Fibroblast of gingiva (primary cell): ENCODE data around the gene MYO15A.

Source experiments
- DNase-seq: peaks from one replicate; pipeline ENCODE4 v3.0.0-alpha.2; 2011; ENCODE audit warnings: low read depth

Gene MYO15A

DNA sequence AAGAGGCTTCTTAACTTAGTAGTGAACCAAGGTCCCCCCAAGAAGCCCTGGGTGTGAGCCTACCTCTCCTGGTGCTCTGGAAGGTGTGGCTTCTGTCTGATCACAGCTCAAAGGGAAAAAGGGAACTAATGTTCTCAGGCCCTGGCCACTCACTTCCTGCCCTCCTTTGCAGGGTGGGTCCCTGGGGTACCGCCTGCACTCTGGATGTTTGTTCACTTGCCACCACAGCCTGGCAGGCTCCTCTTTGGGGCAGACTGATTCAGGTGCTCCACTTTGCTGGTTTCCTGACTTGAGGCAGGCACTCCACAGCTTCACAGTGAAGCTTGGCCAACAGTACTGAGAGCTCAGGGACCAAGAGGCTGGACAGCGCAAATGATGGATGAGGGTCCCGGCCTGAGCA is 5.9 kb upstream of the MYO15A start:
- no peak for DNase-seq

DNA sequence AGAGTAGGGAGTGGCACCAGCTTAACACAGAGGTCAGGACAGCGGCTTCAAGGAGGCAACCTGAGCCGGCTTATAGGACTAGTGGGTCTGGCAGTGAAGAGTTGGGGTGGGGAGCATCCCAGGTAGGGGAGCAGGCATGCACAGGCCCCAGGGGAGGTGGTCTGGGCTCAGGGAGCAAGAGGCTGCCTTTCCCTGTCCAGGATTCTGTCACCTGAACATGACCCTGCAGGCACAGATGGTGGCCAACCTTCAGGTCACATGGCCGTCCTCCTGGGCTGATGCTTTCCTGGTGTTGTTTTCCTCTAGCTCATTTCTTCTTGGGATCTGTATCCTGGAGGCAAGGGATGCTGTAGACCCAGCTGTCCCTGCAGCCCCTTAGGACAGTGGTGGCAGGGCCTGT is 3.5 kb upstream of the MYO15A start:
- DNase-seq = no peak

DNA sequence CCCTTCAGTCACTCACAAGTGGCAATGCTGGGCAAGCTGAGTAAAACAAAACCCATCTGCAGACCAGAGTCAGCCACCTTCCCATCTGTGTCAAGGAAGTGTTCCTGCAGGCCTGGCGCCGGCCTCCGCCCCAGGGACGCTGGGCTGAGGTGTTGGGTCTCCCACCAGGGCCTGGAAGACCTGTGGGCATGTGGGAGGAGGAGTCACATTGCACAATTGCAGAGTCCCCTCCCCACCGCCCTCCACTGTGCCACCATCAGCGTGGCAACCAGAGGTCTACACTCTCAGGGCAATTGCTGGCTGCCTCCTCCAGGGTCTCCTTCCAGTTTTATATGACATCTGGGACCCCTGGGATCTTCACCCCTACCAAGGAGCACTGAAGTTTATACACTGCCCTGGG is 3.0 kb upstream of the MYO15A start:
- no peak for DNase-seq

DNA sequence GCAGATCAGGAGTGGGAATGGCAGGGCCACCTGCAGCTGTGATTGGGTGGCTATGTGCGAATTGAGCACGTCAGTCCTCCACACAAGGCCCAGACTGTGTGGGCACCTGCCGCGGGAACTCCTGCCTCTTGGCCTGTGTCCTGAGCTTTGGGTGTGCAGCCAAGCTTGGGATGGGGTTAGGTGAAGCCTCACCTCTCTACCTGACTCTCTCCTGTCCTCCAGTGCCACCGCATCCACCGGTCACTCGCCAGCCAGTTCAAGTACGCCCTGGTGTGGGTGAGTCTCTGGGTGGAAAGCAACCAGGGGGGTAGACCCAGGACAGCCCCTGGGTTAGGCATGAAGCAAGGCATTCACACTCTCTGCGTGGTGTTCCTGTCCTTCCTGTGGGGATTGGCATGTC is 2.3 kb upstream of the MYO15A start:
- DNase-seq = no peak

DNA sequence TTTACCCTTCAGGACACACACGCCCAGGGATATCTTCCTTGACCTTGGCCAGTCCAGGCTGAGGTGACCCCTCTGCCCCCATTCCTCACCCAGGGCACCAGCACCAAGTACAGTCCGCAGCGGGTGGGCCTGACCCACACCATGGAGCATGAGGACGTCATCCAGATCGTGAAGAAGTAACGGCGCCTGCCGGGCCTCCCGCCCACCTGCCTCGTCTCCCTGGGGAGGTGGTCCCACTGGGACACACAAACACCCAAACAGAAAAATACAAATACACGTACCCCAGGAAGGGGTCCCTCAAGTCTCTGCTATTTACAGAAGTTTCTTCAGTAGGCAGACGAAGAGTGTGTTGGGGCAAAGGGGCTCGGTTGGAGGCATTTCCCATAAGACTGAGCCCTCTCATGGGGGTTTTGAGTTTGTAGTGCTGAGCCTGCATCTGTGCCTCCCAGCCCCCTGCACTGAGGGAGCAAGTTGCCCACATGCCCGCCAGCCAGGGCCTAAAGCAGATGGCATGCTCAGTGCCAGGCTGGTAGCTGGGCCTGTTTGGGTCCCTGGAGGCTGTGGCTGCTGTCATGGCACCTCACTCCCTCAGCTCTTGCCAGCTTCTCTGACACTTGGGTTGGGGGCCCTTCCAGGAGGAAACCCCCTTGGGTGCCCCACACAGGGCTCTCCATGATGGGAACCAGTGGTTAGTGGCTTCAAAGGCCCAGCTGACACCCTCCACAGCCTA is 1.3 kb upstream of the MYO15A start:
- no peak for DNase-seq

DNA sequence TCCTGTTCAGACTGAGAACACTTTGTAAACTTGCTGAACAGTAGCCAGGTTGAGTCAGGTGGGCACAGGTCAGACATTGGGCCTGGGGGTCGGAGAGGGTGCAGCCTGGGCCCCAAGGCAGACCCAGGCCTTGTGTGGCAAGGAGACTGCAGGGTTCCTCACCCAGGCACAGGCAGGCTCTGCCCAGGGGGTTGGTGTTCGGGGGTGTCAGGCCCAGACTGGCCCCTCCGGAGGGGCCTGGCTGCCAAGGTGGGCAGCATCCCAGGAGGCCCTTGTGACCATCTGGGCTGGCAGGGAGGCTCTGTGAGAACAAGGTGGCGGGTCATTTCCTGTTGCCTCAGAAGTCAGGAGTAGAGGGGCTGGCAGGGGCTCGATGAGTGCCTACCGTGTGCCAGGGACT is 585 bp upstream of the MYO15A start:
- DNase-seq = no peak

DNA sequence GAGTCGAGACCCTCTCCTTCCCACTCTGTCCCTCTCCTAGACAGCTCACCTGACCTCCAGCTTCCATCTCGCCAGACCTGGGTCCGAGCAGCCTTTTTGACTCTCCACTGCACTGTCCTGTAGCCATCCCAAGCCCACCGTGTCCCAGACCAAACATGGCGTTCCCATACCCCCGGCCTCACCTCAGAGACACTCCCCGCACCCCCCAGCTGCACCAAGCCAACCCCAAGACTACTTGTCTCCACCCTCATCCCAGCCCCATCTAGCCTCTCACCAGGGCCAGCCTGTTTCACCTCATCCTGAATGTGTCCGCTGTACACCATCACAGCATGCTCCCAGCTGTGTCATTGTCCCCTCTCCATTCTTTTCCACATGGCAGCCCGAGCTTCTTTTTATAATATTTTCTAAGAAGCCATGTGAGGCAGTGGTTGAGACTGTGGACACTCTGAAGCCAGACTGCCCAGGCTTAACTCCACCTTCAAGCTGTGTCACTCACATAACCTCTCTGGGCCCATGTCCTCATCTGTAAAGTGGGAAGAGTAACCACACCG is 1.5 kb downstream of the MYO15A start:
- no peak for DNase-seq

DNA sequence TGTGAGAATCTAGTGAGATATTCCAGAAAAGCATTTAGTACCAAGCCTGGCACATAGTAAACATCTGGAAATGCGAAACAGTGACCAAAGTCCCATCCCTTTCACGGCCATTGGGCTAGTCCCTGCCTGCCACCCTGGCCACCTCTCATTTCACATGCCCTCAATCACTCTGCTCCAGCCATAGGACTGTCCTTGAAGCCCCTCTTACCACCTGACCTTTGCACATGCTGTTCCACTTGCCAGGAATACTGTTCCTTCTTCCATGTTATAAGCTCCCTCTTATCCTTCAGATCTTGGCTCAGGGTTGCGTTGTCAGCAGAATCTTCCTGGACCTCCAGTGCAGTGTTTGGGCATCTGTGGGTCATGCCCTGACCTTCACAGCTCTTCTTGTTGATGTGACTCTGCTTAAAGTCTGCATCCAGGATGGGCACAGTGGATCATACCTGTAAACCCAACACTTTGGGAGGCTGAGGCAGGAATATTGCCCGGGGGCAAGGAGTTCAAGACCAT is 2.1 kb downstream of the MYO15A start:
- no peak for DNase-seq

DNA sequence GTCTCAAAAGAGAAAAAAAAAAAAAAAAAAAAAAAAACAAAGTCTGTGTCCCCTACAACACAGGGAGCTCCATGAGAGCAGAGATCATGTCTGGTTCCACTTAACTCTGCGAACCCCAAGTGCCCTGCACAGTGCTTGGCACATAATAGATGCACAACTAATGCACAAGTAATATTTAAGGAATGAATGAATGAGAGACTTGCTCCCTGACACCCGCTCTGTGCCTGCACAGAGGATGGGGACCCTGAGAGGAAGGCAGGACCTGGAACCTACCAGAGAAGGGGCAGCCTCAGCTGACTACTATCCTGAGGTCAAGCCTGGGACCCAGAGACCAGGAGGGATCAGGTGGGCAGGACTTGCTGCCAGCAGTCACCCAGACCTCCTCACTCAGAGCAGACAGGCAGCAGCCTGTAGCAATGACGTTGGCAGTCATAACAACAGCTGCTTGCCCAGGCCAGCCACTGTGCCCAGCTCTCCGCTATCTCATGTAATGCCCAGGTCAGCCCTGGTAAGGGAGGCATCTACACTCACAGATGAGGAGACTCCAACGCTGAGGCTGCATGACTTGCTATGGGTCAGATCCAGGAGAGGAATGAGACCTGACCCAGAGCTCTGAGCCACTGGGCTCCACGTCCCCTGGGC is 2.9 kb downstream of the MYO15A start:
- no peak for DNase-seq

DNA sequence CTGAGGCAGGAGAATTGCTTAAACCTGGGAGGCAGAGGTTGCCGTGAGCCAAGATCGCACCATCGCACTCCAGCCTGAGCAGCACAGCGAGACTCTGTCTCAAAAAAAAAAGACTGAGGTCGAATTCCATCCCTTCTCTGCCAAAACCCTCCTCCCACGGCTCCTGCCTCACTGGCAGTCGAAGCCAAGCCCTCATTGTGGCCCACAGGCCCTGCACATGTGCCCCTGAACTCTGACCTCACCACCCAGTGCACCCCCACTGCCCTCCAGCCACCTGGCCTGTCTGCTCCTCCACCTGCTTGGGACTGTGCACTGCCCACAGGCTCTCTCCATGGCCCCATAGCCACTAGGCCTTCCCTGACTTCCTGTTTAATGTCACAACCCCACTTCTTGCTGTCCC is 7.0 kb downstream of the MYO15A start:
- DNase-seq = no peak

DNA sequence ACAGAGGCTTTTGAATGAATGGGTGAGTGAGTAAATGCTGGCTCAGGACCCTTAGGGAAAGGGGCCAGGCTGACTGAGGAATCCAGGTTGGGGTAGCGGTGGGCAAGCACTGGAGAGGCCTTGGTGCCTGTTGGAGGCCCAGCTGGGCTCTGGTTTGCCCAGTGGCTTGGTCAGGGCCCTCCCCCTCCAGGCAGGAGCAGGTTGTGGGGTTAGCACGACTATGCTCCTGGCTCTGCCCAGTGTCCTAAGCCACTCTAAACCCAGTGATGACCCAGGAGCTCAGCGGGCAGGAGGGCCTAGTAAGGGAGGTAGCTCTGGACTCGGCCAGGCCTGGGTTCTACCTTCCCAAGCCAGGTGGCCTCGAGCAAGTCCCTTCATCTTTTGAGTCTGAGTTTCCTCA is 7.5 kb downstream of the MYO15A start:
- no peak for DNase-seq

DNA sequence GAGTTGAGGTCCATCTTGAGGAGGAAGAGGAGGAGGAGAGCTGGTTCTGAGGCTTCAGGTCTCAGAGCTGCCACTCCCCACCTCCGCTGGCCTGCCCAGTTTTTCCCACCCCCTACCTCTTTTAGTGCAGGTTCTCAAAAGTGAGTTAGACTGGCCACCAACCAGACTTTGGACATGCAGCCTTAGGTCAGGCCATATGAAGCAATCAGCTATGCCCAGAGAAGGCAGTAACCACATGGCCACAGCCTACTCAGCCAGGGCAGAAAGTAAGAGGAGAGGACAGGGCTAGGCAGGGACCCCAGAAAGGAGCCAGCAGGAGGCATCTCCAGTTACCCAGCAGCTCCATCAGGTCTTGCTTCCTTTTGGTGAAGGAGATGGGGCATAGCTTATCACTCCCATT is 9.0 kb downstream of the MYO15A start:
- DNase-seq = no peak

DNA sequence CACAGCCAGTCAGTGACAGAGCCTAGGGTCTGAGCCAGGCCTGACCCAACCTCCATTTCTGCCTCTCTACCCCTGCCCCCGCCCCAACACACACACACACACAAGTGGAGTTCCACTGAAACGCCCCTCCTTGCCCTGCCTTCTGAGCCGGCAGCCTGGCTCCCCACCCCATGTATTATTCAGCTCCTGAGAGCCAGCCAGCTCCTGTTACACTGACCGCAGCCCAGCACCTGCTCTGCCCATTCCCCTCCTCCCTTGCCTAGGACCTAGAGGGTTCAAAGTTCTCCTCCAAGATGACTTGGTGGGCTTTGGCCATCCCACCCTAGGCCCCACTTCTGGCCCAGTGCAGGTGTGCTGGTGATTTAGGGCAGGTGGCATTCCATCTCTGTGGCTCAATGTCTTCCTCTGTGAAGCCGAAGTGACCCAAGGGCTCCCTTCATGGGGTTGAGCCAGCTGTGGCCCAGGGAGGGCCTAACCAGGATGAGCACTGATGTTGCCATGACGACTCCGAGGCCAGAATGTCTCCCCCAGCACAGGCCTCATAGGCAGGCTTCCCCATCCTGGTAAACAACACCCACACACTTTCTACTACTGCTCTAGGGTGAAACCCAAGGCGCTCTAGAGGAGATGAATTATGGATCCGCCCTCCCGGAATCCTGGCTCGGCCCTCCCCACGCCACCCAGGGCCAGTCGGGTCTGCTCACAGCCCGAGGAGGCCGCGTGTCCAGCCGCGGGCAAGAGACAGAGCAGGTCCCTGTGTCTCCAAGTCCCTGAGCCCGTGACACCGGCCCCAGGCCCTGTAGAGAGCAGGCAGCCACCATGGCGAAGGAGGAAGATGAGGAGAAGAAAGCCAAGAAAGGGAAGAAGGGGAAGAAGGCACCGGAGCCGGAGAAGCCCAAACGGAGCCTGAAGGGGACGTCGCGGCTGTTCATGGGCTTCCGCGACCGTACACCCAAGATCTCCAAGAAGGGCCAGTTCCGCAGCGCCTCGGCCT is 9.7 kb downstream of the MYO15A start:
- DNase-seq = no peak

DNA sequence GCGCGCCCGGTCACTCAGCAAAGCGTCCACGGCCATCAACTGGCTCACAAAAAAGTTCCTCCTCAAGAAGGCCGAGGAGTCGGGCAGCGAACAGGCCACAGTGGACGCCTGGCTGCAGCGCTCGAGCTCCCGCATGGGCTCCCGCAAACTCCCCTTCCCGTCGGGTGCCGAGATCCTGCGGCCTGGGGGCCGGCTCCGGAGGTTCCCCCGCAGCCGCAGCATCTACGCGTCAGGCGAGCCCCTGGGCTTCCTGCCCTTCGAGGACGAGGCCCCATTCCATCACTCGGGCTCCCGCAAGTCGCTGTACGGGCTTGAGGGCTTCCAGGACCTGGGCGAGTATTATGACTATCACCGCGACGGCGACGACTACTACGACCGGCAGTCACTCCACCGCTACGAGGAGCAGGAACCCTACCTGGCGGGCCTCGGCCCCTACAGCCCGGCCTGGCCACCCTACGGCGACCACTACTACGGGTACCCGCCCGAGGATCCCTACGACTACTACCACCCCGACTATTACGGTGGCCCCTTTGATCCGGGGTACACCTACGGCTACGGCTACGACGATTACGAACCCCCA is 10.7 kb downstream of the MYO15A start:
- no peak for DNase-seq

DNA sequence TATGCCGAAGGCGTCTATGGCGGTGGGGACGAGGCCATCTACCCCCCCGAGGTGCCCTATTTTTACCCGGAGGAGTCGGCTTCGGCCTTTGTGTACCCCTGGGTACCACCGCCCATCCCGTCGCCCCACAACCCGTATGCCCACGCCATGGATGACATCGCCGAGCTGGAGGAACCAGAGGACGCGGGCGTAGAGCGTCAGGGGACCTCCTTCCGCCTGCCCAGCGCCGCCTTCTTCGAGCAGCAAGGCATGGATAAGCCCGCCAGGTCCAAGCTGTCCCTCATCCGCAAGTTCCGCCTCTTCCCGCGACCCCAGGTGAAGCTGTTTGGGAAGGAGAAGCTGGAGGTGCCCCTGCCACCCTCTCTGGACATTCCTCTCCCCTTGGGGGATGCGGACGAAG is 11.4 kb downstream of the MYO15A start:
- DNase-seq = no peak

DNA sequence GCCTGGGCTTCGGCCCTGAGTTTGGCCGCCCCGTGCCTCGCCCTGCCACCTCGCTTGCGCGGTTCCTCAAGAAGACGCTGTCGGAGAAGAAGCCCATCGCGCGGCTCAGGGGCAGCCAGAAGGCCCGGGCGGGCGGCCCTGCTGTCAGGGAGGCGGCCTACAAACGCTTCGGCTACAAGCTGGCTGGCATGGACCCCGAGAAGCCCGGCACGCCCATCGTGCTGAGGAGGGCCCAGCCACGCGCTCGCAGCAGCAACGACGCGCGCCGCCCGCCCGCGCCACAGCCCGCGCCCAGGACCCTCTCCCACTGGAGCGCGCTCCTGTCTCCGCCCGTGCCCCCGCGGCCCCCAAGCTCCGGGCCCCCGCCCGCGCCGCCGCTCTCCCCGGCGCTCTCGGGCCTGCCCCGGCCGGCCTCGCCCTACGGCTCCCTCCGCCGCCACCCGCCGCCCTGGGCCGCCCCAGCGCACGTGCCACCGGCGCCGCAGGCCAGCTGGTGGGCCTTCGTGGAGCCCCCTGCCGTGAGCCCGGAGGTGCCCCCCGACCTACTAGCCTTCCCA is 12.0 kb downstream of the MYO15A start:
- no peak for DNase-seq

DNA sequence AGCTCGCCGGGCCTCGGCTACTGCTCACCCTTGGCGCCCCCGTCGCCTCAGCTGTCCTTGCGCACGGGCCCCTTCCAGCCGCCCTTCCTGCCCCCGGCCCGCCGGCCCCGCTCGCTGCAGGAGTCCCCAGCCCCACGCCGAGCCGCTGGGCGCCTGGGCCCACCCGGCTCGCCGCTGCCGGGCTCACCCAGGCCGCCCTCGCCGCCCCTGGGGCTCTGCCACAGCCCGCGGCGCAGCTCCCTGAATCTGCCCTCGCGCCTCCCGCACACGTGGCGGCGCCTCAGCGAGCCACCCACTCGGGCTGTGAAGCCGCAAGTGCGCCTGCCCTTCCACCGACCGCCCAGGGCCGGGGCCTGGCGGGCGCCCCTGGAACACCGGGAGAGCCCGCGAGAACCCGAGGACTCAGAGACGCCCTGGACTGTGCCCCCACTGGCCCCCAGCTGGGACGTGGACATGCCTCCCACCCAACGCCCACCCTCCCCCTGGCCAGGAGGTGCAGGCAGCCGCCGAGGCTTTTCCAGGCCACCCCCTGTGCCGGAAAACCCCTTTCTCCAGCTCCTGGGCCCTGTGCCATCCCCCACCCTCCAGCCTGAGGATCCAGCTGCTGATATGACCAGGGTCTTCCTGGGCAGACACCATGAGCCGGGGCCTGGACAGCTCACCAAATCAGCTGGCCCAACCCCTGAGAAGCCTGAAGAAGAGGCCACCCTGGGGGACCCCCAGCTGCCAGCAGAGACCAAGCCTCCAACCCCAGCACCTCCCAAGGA is 12.8 kb downstream of the MYO15A start:
- DNase-seq = no peak

DNA sequence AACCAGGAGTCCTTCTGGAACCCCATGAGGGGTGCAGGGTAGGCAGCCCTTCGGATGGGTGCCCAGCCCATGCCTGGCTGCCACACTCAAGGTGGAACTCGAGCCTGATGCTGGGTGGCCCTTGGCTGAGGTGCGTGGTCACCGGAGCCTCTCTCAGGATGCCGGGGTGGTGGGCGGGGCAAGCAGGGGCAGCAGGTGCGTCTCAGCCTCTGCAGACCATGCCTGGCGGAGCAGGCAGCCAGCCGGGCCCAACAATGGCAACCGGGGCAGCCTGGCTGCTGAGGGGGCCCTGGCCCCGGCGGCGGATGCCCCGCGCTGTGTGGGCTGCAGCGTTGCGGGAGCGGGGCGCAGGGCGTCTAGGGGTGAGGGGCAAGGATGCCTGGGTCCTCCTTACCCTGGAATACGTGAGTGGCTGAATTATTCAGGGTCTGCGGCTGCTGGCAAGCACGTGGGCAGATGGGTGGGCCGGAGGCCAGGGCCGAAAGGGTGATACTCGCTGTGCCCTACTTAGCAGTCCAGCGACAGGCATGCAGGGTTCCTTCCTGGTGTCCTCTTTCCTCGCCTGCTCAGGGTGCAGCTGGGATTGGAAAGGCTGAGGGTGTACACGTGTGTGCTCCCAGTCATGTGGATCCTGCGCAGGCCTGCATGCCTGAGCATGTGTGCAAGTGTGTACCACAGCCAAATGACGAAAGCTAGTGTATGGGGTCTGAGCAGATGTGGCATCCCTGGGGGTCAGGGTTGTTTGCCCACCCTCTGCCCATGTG is 14.6 kb downstream of the MYO15A start:
- no peak for DNase-seq

DNA sequence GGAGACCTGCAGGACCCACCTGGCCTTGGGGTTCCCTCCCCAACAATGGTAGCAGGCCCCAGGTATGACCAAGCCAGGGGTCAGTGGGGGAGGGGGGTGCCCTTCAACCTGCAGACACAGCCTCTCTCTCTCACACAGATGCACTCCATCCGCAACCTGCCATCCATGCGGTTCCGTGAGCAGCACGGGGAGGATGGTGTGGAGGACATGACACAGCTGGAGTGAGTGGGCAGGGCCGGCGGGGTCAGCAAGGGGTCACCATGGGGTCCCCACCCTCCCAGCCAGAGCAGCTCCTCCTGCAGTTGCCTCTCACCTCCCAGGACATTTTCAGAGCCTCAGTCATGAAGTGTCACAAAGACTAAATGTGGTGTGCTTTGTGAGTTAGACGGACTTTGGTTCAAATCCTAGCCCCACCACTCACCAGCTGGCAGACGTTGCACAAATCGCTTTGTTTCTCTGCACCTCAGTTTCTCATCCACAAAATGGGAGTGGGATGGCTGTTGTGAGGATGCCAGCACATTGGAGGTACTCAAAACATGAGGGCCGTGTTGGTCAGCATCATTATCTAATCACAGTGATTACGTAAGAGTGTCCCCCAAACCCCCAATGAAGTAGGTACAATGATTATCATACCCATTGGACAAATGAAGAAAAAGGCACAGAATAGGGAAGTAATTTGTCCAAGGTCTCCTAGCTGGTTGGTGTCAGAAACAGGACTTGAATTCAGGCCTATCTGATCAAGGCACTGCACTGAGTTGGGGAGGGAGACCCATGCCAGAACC is 16.0 kb downstream of the MYO15A start:
- no peak for DNase-seq
